Activated CD4-positive, alpha-beta T cell treated with anti-CD3 and anti-CD28 coated beads, Interleukin-2, amount 50 U/mL, for 24 hours (primary cell): Measurements from ENCODE around the gene ELL.

ENCODE experiments used
- DNase-seq, 2 donors: peaks; one replicate each; pipeline ENCODE4 v3.0.0-alpha.2; 2020; ENCODE audit warnings: low read depth in 1 of 2, low spot score in 1 of 2

The ELL gene

DNA sequence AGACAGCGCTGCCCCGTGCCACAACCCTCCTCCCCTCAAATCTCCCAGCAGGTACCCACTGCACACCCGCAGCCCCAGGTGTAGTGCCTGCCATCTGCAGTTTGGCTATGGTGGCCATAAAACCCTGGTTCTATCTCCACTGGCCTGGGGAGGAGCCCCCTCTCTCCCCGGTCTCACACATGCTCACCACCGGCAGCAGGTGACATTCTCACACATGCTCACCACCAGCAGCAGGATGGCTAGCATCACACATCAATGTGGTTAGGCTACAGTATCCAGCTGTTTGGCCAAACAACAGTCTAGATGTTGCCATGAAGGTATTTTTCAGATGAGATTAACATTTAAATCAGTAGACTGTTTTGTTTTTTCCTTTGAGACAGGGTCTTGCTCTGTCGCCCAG is 31.1 kb downstream of the ELL start:
- DNase-seq: no peak

- DNase-seq: no peak
Observed at GRCh38 chr19:18489627-18490184, 32.2 kb downstream of the ELL start.

DNA sequence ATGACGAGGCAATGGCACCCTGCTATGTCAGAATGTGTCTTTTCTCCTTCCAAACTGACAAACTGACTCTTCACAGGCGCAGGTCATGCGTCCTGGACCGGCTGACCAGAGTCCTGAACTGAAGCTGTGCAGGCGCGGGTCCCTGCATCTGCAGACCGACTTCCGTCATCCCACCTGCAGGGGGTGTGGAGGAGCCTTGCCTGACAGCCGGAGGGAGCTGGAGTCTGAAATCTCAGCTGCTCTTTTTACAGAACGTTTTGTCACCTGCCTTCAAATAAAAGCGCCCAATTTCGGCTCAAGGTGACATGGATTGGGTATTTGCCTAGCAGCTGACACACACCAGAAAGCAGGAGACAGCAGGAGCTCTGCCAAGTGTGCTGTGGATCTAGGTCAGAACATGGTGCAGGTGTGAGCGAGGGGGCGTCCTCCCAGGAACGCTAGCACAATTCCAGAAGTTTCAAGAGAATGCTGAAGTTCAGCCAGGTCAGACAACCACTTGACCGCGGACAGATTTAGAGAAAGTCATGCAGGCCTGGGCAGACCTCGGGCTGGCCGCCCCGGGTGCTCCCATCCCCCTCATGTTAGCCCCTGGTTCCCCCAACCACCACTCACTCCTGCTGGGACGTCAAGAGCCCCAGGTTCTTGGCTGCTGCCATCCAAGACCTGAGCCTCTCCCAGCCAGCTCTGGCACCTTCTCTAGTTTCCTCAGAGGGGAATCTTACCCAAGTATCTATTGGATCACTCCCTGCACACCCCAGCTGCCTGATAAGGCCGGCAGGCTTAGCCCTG is 32.8 kb downstream of the ELL start:
- DNase-seq: no peak

DNA sequence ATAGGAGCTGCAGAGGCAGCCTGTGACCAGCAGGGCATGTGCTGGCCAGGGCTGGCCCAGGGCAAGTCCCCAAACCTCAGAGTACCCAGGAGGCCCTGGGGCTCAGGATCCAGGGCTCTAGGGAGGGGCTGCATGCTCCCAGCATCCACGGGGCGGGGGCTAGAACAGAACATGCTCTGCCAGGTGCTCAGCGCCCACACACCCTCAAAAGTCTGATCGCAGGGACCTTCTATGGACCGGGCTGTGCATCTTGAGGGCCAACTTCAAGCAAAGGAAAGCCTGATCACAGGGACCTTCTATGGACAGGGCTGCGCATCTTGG is 33.5 kb downstream of the ELL start:
- no peak for DNase-seq

DNA sequence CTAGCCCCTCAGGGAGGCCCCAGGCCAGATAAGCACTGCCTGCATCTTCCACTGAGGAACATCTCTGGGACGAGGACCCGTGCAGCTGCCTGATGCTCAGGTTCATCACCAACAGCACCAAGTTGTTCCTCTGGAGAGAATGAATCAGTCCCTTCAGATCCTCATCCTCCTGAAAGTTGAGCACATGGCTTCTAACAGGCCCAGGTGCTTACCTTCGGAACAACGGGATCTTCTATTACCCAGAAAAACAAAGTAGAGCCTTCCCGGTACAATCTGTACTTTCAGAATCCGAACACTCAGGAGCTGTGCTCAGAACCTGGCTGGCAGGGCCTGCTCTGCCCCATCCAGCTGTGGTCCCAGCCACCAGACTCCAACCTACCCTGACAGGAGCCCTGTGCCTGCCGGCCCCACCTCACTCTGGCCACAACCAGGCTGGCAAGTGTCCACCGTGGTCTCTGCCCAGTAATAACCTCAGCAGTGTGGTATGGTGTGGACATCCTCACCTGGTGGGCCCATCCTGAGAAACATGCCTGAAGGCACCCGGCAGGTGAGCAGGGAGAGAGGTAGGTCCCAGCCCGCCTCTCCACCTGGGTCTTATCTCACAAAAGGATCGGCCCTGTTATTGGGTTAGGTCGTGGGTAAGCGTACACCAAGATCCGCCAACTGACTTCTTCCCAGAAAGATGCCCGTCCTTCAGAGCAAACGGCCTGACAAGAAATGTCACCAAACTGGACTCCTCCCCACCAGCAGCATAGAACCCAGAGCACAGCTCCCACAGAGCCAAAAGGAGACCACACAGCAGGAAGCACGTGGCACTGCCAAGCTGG is 34.1 kb downstream of the ELL start:
- no peak for DNase-seq

DNA sequence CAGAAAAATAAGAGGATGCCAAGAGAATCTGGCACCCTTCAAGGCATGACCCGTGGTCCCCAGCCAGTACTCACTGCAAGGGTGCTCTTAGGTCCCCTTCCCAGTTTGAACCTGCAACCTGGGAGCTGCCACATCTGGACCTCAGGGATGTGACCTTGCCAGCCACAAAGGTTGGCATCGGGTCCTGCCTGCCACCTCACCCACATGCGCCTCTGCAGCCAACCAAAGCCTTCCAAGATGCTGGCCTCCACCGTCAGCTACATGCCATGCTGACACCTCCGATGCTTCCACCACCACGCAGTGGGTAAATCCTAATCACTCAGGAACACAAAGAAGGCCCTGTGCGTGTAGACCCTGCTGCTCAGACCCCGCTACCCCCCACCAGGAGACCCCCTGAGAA is 35.1 kb downstream of the ELL start:
- no peak for DNase-seq

GRCh38 chr19:18484992-18485391 is 36.9 kb downstream of the ELL start:
- no peak for DNase-seq

- no peak for DNase-seq
Observed at GRCh38 chr19:18483119-18483890, 38.6 kb downstream of the ELL start.

DNA sequence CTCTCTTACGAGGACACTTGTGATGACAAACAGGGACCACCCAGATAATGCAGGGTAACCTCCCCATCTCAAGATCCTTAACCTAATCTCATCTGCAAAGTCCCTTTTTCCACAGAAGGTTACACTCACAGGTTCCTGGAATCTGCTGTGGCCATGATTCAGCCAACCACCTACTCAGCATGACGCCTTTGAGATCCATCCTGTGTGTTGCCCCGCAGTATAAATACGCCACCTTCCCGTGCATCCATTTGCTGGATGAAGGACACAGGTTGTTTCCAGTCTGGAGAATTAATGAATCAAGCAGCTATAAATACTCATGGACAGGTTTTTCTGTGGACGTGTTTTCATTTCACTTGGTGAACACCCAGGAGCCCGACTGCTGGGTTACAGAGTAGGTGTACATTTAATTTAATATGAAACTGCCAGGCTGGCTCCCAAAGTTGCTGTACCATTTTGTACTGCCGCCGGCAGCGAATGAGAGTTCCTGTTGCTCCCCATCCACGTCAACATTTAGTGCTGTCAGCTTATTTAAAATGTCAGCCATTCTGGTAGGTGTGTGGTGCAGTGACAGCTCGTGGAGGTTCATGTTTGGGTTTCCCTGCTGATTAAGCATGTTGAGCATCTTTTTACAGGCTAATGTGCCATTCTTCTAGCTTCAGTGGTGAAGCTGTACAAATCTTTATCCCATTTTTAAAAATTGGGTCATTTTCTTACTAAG is 40.2 kb downstream of the ELL start:
- no peak for DNase-seq

- no peak for DNase-seq
Observed at GRCh38 chr19:18480006-18480691, 41.7 kb downstream of the ELL start.

DNA sequence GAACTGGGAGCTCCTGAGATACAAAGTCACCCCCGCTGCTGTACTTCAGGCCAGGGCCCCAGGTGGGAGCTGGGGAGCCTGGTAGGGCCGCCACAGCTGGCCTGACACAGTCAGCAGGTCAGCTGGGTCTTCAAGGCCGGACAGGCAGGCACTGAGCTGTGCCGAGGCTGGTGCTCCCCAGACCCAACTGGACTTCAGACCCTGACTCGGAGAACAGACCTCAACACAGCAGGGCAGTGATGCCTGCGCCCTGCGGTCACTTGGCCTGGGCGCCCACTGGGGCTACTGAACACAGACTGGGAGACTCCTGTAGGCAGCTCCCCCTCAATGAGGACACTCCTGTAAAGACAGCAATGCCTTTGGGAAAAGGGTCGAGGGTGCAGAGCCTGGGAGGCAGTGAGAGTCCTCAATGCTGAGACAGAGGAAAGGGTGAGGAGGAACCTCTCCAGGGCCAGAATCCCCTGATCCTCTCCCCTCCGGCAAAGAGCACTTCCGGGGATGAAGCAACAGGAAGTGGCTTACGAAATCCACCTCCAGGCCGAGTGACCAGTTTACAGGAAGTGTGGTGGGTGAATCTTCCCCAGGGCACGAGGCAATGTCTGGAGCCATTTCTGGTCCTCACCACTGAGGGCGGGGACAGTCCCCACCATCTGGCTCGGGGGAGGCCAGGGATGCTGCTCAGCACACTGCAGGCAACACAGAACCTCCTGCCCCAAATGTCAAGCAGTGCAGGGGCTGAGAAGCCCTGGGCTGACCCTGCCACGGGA is 43.1 kb downstream of the ELL start:
- peak in 1 of 2 donors; percentile 47 for DNase-seq

DNA sequence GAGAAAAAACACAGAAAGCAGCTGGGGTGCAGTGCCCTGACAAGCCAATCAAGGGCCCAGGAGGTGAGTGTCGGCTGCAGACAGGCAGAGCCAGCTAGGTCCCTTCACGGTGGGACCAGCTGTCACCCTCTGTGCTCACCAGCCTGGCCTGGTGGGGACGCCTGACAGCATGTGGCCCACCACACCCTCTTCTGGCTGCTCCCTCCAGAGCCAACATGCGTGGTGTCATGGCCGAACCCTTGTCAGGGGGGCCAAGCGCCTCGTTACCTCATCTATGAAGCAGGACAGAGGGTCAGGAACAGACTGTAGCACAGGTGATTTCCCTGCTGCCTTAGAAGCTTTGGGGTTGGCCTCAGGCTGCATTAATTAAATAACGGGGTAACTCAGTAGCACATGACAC is 43.9 kb downstream of the ELL start:
- no peak for DNase-seq

- DNase-seq: no peak
Observed at GRCh38 chr19:18477042-18477779, 44.7 kb downstream of the ELL start.

DNA sequence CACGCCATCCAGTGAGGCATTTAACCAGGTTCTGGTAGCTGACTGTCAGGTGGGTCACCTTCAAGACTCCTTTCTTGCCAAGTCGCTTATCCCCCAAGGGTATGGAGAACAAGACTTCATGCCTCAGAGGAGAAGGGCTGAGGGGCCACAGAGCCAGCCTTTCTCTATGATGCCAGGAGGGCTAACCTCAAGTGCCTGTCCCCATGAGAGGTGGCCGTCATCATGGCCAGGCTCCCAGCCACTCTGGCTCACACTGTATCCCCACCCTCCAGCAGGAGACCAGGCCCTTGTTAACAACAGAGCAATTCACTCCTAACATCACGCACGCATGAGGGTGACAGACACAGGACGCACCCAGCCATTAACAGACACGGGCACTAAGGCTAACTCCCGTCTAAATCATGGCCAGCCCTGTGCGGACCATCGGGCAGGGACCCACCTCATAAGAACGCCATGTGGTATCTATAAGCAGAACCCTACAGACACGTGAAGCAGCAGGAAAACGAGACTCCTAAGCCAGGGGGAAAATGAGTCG is 45.3 kb downstream of the ELL start:
- no peak for DNase-seq

- no peak for DNase-seq
Observed at GRCh38 chr19:18475762-18476331, 46.0 kb downstream of the ELL start.

- DNase-seq: no peak
Observed at GRCh38 chr19:18475004-18475453, 46.8 kb downstream of the ELL start.

GRCh38 chr19:18474366-18474887 is 47.4 kb downstream of the ELL start:
- DNase-seq: no peak

DNA sequence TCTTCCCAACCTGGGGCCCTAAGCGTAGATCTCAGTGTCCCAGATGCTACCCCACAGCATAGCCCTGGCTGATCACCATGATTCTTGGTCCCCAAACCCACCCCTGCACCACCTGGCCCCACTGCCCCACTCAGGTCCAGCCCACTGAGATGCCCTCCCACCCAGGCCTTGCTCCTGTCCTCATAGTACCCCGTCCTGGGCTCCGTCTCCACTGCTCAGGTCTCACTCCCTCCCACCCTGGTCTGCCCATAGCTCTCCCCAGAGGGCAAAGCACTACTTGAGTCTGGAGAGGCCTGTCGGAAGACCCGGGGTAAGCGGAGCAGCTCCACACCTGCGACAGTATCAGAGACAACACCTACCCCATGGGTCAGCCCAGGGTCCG is 48.2 kb downstream of the ELL start:
- no peak for DNase-seq
